ENCODE data around the gene TRA2A. TPM values are rescaled to one million over a fixed set of nuclear protein-coding genes. Genes with fewer than 3 reads are reported as not detected.

TRA2A gene
- total RNA-seq, 4 donors from 2014 or later, result 12.6 to 50.0 (median 27.1) TPM

GRCh38 chr7:23458044-23458443 is 73.7 kb downstream of the TRA2A start:
- H3K9me3 ChIP-seq, result no peaks in the 10 kb centered on the region
- H3K4me1 ChIP-seq, result no peaks in the 10 kb centered on the region
- no peak overlapping the region for H3K27ac ChIP-seq
- no peak for ATAC-seq
- TF ChIP-seq EP300 (IDR thresholded peaks at IDR 0.05) (no peak), POLR2AphosphoS5 (IDR thresholded peaks at IDR 0.05) (no peak), CTCF (IDR thresholded peaks at IDR 0.05) (no peak)
- peaks cover 76% of the 10 kb centered on the region for H3K27me3 ChIP-seq
- H3K4me3 ChIP-seq, result no peak overlapping the region
- WGBS, 2 donors (ENCODE audit: low coverage in 1 of 2), result 80 to 89% methylated on average over 3 of the region's 3 CpGs
- no peaks in the 10 kb centered on the region for H3K36me3 ChIP-seq

- 93 to 100% methylated on average over 3 of the region's 3 CpGs for WGBS, 2 donors (ENCODE audit: low coverage in 1 of 2)
- H3K4me3 ChIP-seq, result no peak overlapping the region
- H3K9me3 ChIP-seq, result no peaks in the 10 kb centered on the region
- ATAC-seq, result no peak
- H3K27me3 ChIP-seq, result peaks cover 72% of the 10 kb centered on the region
- H3K36me3 ChIP-seq, result no peaks in the 10 kb centered on the region
- TF ChIP-seq POLR2AphosphoS5 (IDR thresholded peaks at IDR 0.05) (no peak), POLR2A (IDR thresholded peaks at IDR 0.05) (no peak), EP300 (IDR thresholded peaks at IDR 0.05) (no peak), CTCF (IDR thresholded peaks at IDR 0.05) (no peak)
- no peak overlapping the region for H3K27ac ChIP-seq
- H3K4me1 ChIP-seq, result no peaks in the 10 kb centered on the region
Measured at GRCh38 chr7:23456093-23456492, 75.7 kb downstream of the TRA2A start.

- Histone ChIP-seq H3K27ac (no peak overlapping the region), H3K27me3 (peaks cover 63% of the 10 kb centered on the region), H3K9me3 (no peaks in the 10 kb centered on the region), H3K4me1 (no peaks in the 10 kb centered on the region), H3K36me3 (no peaks in the 10 kb centered on the region), H3K4me3 (no peak overlapping the region)
- ATAC-seq, result no peak
- TF ChIP-seq EP300 (IDR thresholded peaks at IDR 0.05) (no peak), POLR2A (IDR thresholded peaks at IDR 0.05) (no peak), CTCF (IDR thresholded peaks at IDR 0.05) (no peak), POLR2AphosphoS5 (IDR thresholded peaks at IDR 0.05) (no peak)
- WGBS, 2 donors (ENCODE audit: low coverage in 1 of 2), result 72 to 81% methylated on average over 4 to 5 of the region's 5 CpGs
Measured at GRCh38 chr7:23454881-23455526, 76.8 kb downstream of the TRA2A start.

Small RNAs within 50 kb of the gene (small RNA-seq; reads per million reads assigned to genes)
- gene AC079780.1, result 0 reads per million in 4 donors
- 0 reads per million in 4 donors for gene RF00019

Other genes starting within 250 kb of the TRA2A start
- 10 to 100 TPM; 43.0 to 86.7 (median 63.3) TPM for gene MALSU1, start 232.6 kb downstream of the TRA2A start, total RNA-seq
- under 1 TPM in 2 of 4 donors, not detected in 2; 0.13 to 0.35 TPM for gene IGF2BP3, start 61.5 kb downstream of the TRA2A start, total RNA-seq
- 10 to 100 TPM; 14.3 to 25.8 (median 19.8) TPM for gene CCDC126, start 65.4 kb upstream of the TRA2A start, total RNA-seq
- 10 to 100 TPM in 2 of 4 donors, 1 to 10 TPM in 2; 3.2 to 12.1 (median 7.5) TPM for gene FAM221A, start 148.2 kb upstream of the TRA2A start, total RNA-seq
- under 1 TPM in 3 of 4 donors, not detected in 1; 0.31 to 0.94 (median 0.62) TPM for gene STK31, start 178.2 kb upstream of the TRA2A start, total RNA-seq

Data from gastroesophageal sphincter (tissue), 4 donors.